Upper lobe of left lung (tissue), 6 donors: ENCODE measurements around the gene C1orf122. TPM values are rescaled to one million over a fixed set of nuclear protein-coding genes. Genes with fewer than 3 reads are reported as not detected.

ENCODE experiments used
- ATAC-seq, 2 donors: fragments of 200-7000 bp; cut with Tn5 transposase; one replicate each; pipeline ENCODE4 v1.9.1; 2022; ENCODE audit warnings: mild to moderate bottlenecking in 2 of 2, moderate library complexity in 2 of 2; ENCODE audit not compliant: low FRiP score in 2 of 2
- DNase-seq, 2 donors: peaks; one replicate each; pipeline ENCODE4 v3.0.0-alpha.2; 2019 to 2020
- H3K27ac ChIP-seq, 4 donors: fragments of 200-600 bp; sonication (generic); one replicate each; pipeline ENCODE4 v1.5.1; 2016 to 2019
- H3K27me3 ChIP-seq, 4 donors: fragments of 200-600 bp; sonication (generic); one replicate each; pipeline ENCODE4 v1.5.1; 2017 to 2019
- H3K36me3 ChIP-seq, 4 donors: fragments of 200-600 bp; sonication (generic); one replicate each; pipeline ENCODE4 v1.5.1; 2016 to 2019
- H3K4me1 ChIP-seq, 4 donors: fragments of 200-600 bp; sonication (generic); one replicate each; pipeline ENCODE4 v1.5.1; 2018 to 2019
- H3K4me3 ChIP-seq, 4 donors: fragments of 200-600 bp; sonication (generic); one replicate each; pipeline ENCODE4 v1.5.1; 2017 to 2019; ENCODE audit warnings: mild to moderate bottlenecking in 2 of 4, moderate library complexity in 1 of 4
- H3K9me3 ChIP-seq, 4 donors: fragments of 200-600 bp; sonication (generic); one replicate each; pipeline ENCODE4 v1.5.1; 2018 to 2019
- EP300 ChIP-seq, 4 donors: sonication (generic); formaldehyde crosslinking; IDR thresholded peaks; one replicate each; pipeline ENCODE4 v1.5.1; 2017; ENCODE audit warnings: antibody characterized with exemption in 4 of 4, control low read depth in 2 of 4
- POLR2A ChIP-seq, 4 donors: fragments of 450-650 bp; IDR thresholded peaks; one replicate each; pipeline ENCODE4 v1.5.1; 2016 to 2017; ENCODE audit warnings: antibody characterized with exemption in 4 of 4, mild to moderate bottlenecking in 2 of 4
- POLR2AphosphoS5 ChIP-seq, 2 donors: sonication (generic); formaldehyde crosslinking; IDR thresholded peaks; one replicate each; pipeline ENCODE4 v1.5.1; 2017; ENCODE audit warnings: antibody characterized with exemption in 2 of 2
- WGBS, 2 donors: methylation state at CpG; one replicate each; pipeline ENCODE4 v1.1.5; 2017 to 2018; 5-methylcytosine and 5-hydroxymethylcytosine counted together
- total RNA-seq, 6 donors: library from RNA; depleted of rRNA in 4 of 6; stranded (reverse); fragments of >200 nt in 4 of 6; gene quantifications; one replicate each; pipeline versions ENCODE4 v1.1.0 to v1.2.1, GENCODE V29; 2016 to 2021
- TF ChIP-seq, protein P1 (sequence below), 6 experiments: fragments of 450-650 bp in 4 of 6; fragments of 200-600 bp in 2 of 6; sonication (generic) in 2 of 6; IDR thresholded peaks; one replicate each; pipeline ENCODE4 v1.5.1; 2016 to 2019; ENCODE audit warnings: antibody characterized with exemption in 6 of 6
- donor health status: DM: no; HTN: no; CAD: no; lungs with moderate emphysema.
- donor health status: DM: no; HTN: yes; CAD: no; lungs with severe emphysema.

The C1orf122 gene
- total RNA-seq, 6 donors from 2014 or later: 30.0 to 90.1 (median 39.9) TPM

DNA sequence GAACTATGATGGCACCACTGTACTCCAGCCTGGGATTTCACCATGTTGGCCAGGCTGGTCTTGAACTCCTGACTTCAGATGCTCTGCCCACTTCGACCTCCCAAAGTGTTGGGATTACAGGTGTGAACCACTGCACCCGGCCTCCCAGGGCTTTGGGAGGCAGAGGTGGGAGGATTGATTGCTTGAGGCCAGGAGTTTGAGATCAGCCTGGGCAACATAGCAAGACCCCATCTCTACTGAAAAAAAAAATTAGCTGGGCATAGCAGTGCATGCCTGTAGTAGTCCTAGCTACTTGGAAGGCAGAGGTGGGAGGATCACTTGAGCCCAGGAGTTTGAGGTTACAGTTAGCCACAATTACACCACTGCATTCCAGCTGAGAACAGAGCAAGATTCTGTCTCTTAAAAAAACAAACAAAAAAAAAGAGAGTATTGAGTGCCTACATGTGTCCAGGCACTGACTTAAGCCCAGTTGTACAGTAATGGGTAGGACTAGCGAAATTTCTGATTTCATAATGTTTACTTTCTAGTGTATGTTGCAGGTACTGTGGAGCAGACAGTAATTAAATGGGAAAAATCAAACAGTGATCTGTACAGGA, 9.7 kb upstream of the C1orf122 start:
- DNase-seq (no peak), ATAC-seq (no peak)
- no peaks in the 10 kb centered on the region for H3K9me3 ChIP-seq
- 88 to 90% methylated on average over 2 to 3 of the region's 3 CpGs for WGBS, 2 donors
- peaks cover 0 to 2% (median 0%) of the 10 kb centered on the region in 4 donors for H3K27me3 ChIP-seq
- H3K4me1 ChIP-seq: peaks cover 17 to 29% (median 22%) of the 10 kb centered on the region in 4 donors
- H3K4me3 ChIP-seq: no peak overlapping the region
- TF ChIP-seq POLR2AphosphoS5 (IDR thresholded peaks at IDR 0.05) (no peak), EP300 (IDR thresholded peaks at IDR 0.05) (no peak), POLR2A (IDR thresholded peaks at IDR 0.05) (no peak)
- TF ChIP-seq, protein P1, sequence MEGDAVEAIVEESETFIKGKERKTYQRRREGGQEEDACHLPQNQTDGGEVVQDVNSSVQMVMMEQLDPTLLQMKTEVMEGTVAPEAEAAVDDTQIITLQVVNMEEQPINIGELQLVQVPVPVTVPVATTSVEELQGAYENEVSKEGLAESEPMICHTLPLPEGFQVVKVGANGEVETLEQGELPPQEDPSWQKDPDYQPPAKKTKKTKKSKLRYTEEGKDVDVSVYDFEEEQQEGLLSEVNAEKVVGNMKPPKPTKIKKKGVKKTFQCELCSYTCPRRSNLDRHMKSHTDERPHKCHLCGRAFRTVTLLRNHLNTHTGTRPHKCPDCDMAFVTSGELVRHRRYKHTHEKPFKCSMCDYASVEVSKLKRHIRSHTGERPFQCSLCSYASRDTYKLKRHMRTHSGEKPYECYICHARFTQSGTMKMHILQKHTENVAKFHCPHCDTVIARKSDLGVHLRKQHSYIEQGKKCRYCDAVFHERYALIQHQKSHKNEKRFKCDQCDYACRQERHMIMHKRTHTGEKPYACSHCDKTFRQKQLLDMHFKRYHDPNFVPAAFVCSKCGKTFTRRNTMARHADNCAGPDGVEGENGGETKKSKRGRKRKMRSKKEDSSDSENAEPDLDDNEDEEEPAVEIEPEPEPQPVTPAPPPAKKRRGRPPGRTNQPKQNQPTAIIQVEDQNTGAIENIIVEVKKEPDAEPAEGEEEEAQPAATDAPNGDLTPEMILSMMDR (IDR thresholded peaks at IDR 0.05): no peak
- H3K36me3 ChIP-seq: peaks cover 3 to 37% (median 20%) of the 10 kb centered on the region in 4 donors
- H3K27ac ChIP-seq: no peak overlapping the region

DNA sequence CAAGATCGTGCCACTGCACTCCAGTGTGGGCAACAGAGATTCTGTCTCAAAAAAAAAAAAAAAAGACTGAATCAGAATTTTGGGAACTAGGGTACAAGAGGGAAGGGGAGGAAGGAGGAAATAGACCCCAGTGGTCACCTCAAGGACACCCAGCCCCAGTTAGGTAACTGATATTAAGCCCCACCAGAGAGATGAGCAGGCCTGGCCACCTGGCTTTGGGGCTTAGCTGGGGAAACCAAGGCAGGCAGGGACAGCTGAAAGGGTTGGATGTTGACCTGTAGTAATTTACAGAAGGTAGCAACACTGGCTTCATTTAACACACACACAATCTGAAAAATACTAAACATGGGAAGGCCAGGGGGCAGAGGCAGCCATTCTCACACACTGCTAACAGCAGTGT, 5.2 kb upstream of the C1orf122 start:
- H3K36me3 ChIP-seq: peaks cover 34 to 78% (median 59%) of the 10 kb centered on the region in 4 donors
- peaks cover 8 to 22% (median 14%) of the 10 kb centered on the region in 4 donors for H3K4me1 ChIP-seq
- ATAC-seq: no peak
- no peak for TF ChIP-seq EP300 (IDR thresholded peaks at IDR 0.05)
- TF ChIP-seq POLR2AphosphoS5 (IDR thresholded peaks at IDR 0.05): no peak
- no peak overlapping the region for H3K27ac ChIP-seq
- WGBS, 2 donors: 97 to 100% methylated on average over 1 of the region's 1 CpG
- no peaks in the 10 kb centered on the region for H3K9me3 ChIP-seq
- H3K27me3 ChIP-seq: no peaks in the 10 kb centered on the region
- H3K4me3 ChIP-seq: no peak overlapping the region
- DNase-seq: no peak

DNA sequence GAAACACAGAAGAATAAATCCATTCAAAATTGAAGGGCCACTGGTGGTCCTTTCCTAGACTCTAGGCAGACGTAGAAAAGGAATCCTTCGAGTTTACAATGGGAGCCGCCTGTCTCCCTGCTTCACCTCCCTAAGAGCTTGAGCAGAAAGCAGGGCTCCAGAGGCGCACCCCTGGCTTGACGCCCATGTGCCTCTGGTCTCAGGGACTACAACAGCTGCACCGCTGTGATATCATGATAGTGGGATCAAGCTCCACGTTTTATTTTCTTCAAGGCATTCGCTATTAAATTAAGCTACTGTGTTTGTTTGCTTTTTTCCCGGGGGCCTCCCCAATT, 403 bp upstream of the C1orf122 start:
- Histone ChIP-seq H3K36me3 (peaks cover 32 to 47% (median 45%) of the 10 kb centered on the region in 4 donors), H3K27me3 (no peaks in the 10 kb centered on the region), H3K27ac (peak overlapping the region; percentile 92 to 97 (median 94)), H3K4me1 (peaks cover 22 to 42% (median 29%) of the 10 kb centered on the region in 4 donors), H3K9me3 (no peaks in the 10 kb centered on the region), H3K4me3 (peak overlapping the region; percentile 84 to 91 (median 87))
- ATAC-seq (no peak), DNase-seq (no peak)
- WGBS, 2 donors: 11 to 18% methylated on average over 7 to 9 of the region's 9 CpGs
- no peak for TF ChIP-seq POLR2AphosphoS5 (IDR thresholded peaks at IDR 0.05)
- TF ChIP-seq, protein P1 (IDR thresholded peaks at IDR 0.05): no peak
- TF ChIP-seq POLR2A (IDR thresholded peaks at IDR 0.05): no peak
- no peak for TF ChIP-seq EP300 (IDR thresholded peaks at IDR 0.05)

DNA sequence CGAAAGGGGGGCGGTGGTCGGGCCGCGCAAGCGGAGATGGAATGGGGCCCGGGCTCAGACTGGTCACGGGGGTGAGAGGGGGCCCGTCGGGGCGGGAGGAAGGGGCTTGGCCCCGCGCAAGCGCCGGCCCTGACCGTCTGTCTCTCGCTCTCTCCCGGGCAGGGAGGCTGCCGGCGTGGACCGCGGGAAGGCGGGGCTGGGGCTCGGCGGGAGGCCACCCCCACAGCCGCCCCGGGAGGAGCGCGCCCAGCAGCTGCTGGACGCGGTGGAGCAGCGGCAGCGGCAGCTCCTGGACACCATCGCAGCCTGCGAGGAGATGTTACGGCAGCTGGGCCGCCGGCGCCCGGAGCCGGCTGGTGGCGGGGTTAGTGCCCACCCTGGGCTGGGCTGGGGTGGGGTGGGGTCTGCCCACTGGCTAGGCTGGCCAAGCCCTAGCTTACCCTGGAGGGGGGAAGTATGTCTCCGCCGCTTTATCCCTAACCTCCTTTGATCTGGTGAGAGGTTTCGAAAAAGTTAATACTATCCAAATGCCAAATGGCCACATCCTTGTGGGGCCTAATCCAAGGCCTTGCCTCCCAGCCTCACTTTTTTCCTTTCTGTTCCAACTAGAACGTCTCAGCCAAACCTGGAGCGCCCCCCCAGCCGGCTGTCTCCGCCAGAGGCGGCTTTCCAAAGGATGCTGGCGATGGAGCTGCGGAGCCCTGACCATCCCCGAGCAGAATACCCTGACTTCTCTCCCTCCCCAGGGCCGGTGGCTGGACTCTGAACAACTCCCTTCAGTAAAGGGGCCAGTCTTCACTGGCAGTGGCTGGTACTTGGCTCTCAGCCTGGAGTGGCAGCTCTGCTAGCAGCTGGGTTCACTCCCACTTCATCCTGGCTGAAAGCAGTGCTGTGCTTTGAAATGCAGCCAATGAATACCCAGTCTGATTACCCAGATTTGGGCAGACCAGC, 1.1 kb downstream of the C1orf122 start:
- Histone ChIP-seq H3K27me3 (no peaks in the 10 kb centered on the region), H3K9me3 (no peaks in the 10 kb centered on the region), H3K36me3 (peaks cover 23 to 35% (median 31%) of the 10 kb centered on the region in 4 donors), H3K27ac (peak overlapping the region; percentile 92 to 97 (median 94)), H3K4me3 (peak overlapping the region; percentile 84 to 91 (median 87)), H3K4me1 (peaks cover 22 to 42% (median 29%) of the 10 kb centered on the region in 4 donors)
- peak in 1 of 4 donors; percentile 16 for TF ChIP-seq POLR2A (IDR thresholded peaks at IDR 0.05)
- TF ChIP-seq, protein P1 (IDR thresholded peaks at IDR 0.05): no peak
- DNase-seq: peak; percentile 73 to 95
- peak; percentile 80 to 95 for ATAC-seq
- WGBS, 2 donors: 2 to 3% methylated on average over 14 to 34 of the region's 54 CpGs

DNA sequence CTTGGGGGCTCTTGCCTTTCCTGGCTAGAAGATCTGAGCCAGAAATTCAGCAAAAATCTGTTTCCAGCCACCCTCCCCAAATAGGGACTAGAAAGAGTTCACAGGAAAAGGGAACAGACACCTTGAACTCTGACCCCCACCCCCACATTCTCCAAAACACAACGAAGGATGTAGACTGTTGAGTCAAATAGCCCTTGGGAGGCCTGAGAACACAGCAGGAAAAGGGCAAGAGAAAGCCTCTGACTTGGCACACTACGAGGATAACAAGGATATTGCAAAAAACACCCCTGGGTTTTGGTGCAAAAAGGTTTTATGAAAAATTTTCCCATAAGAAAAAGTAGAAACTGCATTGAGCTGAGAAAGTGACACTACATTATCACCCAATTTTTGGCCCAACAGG, 2.4 kb downstream of the C1orf122 start:
- no peaks in the 10 kb centered on the region for H3K27me3 ChIP-seq
- TF ChIP-seq, protein P1 (IDR thresholded peaks at IDR 0.05): no peak
- TF ChIP-seq POLR2A (IDR thresholded peaks at IDR 0.05) (no peak), EP300 (IDR thresholded peaks at IDR 0.05) (no peak), POLR2AphosphoS5 (IDR thresholded peaks at IDR 0.05) (no peak)
- 50 to 53% methylated on average over 2 of the region's 2 CpGs for WGBS, 2 donors
- no peak overlapping the region for H3K4me3 ChIP-seq
- DNase-seq: no peak
- ATAC-seq: no peak
- peaks cover 14 to 35% (median 20%) of the 10 kb centered on the region in 4 donors for H3K36me3 ChIP-seq
- no peaks in the 10 kb centered on the region for H3K9me3 ChIP-seq
- peaks cover 22 to 42% (median 29%) of the 10 kb centered on the region in 4 donors for H3K4me1 ChIP-seq
- H3K27ac ChIP-seq: peak overlapping the region in 1 of 4 donors; percentile 92
